DND-41 (cell line): ENCODE measurements around the gene SIN3A.

Experiments
- ATAC-seq: fragments of 200-7000 bp; cut with Tn5 transposase; 3 replicates; pipeline ENCODE4 v1.9.1; 2021; ENCODE audit warnings: low read depth; ENCODE audit not compliant: insufficient read depth
- DNase-seq: peaks from one replicate; pipeline ENCODE4 v3.0.0-alpha.2; 2020
- H2AFZ ChIP-seq: 2 replicates; pipeline ENCODE4 v1.6.0; 2012; ENCODE audit warnings: low read depth, low read length
- H3K27ac ChIP-seq: 2 replicates; pipeline ENCODE4 v1.5.1; 2012; ENCODE audit warnings: low read length, inconsistent platforms
- H3K27me3 ChIP-seq: fragments of 200-600 bp; sonication (generic); 2 replicates; pipeline ENCODE4 v1.6.0; 2012; ENCODE audit warnings: low read length, mild to moderate bottlenecking, inconsistent platforms; ENCODE audit not compliant: insufficient read depth, poor library complexity
- H3K36me3 ChIP-seq: 2 replicates; pipeline ENCODE4 v1.5.1; 2012; ENCODE audit warnings: low read length, inconsistent platforms; ENCODE audit not compliant: insufficient read depth
- H3K4me1 ChIP-seq: 2 replicates; pipeline ENCODE4 v1.5.1; 2012; ENCODE audit warnings: mild to moderate bottlenecking, low read length; ENCODE audit not compliant: insufficient read depth
- H3K4me2 ChIP-seq: 2 replicates; pipeline ENCODE4 v1.6.0; 2012; ENCODE audit warnings: mild to moderate bottlenecking, moderate library complexity, low read length, inconsistent platforms; ENCODE audit not compliant: insufficient read depth
- H3K4me3 ChIP-seq, 2 experiments: fragments of 200-600 bp in 1 of 2; shearing (Covaris generic) in 1 of 2; 2 replicates each; pipeline ENCODE4 v1.5.1; 2012 to 2016; ENCODE audit warnings: inconsistent platforms in 2 of 2, low read length in 2 of 2, mild to moderate bottlenecking in 2 of 2, low read depth in 1 of 2, moderate library complexity in 1 of 2
- H3K79me2 ChIP-seq: 2 replicates; pipeline ENCODE4 v1.6.0; 2012; ENCODE audit warnings: low read length, inconsistent platforms; ENCODE audit not compliant: insufficient read depth
- H3K9ac ChIP-seq: 2 replicates; pipeline ENCODE4 v1.6.0; 2012; ENCODE audit warnings: low read depth, mild to moderate bottlenecking, inconsistent platforms, low read length, moderate library complexity
- H3K9me3 ChIP-seq: 2 replicates; pipeline ENCODE4 v1.5.1; 2012; ENCODE audit warnings: low read length, moderate library complexity, mild to moderate bottlenecking, inconsistent platforms; ENCODE audit not compliant: insufficient read depth, severe bottlenecking
- H4K20me1 ChIP-seq: 2 replicates; pipeline ENCODE4 v1.6.0; 2012; ENCODE audit warnings: low read length; ENCODE audit not compliant: insufficient read depth
- EZH2 ChIP-seq: IDR thresholded peaks from 3 replicates; pipeline ENCODE4 v1.6.1; 2012; ENCODE audit warnings: borderline replicate concordance, low read depth, mild to moderate bottlenecking, moderate library complexity, low read length, inconsistent platforms; ENCODE audit not compliant: severe bottlenecking
- TF ChIP-seq, protein P1 (sequence below): IDR thresholded peaks from 2 replicates; pipeline ENCODE4 v1.5.1; 2012; ENCODE audit warnings: borderline replicate concordance, low read length, moderate library complexity, mild to moderate bottlenecking; ENCODE audit not compliant: poor library complexity, severe bottlenecking; ENCODE audit errors: extremely low read depth

SIN3A gene

DNA sequence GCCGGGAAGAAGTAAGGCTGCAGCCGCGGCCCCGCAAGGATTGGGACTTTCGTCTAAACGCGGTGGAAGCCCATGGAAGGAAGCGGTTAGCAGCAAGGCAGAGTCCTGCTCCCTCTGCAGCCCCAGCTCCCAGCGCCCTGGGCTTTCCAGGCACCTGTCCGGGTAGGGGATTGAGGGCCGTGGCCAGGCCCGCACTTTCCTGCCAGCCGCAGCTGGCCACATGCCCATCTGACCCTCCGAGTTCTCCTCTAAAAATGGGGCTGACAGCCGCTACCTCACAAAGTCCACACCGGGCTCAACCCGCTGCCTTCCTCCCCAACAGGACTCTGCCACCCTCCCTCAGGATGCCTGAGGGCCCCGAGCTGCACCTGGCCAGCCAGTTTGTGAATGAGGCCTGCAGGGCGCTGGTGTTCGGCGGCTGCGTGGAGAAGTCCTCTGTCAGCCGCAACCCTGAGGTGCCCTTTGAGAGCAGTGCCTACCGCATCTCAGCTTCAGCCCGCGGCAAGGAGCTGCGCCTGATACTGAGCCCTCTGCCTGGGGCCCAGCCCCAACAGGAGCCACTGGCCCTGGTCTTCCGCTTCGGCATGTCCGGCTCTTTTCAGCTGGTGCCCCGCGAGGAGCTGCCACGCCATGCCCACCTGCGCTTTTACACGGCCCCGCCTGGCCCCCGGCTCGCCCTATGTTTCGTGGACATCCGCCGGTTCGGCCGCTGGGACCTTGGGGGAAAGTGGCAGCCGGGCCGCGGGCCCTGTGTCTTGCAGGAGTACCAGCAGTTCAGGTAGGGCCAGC, 102.7 kb downstream of the SIN3A start:
- H3K4me1 ChIP-seq, result peaks cover 29% of the 10 kb centered on the region
- H4K20me1 ChIP-seq, result no peaks in the 10 kb centered on the region
- peak overlapping the region in 1 of 2 experiments; percentile 36; a peak in 2 of 4 replicates for H3K4me3 ChIP-seq
- no peak overlapping the region for H3K9ac ChIP-seq
- H2AFZ ChIP-seq, result no peak overlapping the region
- H3K27me3 ChIP-seq, result no peaks in the 10 kb centered on the region
- H3K27ac ChIP-seq, result peak overlapping the region; percentile 77
- DNase-seq, result no peak
- H3K36me3 ChIP-seq, result peaks cover 8% of the 10 kb centered on the region; the same call in 1 of the 2 replicates
- no peak for TF ChIP-seq EZH2
- TF ChIP-seq, protein P1, sequence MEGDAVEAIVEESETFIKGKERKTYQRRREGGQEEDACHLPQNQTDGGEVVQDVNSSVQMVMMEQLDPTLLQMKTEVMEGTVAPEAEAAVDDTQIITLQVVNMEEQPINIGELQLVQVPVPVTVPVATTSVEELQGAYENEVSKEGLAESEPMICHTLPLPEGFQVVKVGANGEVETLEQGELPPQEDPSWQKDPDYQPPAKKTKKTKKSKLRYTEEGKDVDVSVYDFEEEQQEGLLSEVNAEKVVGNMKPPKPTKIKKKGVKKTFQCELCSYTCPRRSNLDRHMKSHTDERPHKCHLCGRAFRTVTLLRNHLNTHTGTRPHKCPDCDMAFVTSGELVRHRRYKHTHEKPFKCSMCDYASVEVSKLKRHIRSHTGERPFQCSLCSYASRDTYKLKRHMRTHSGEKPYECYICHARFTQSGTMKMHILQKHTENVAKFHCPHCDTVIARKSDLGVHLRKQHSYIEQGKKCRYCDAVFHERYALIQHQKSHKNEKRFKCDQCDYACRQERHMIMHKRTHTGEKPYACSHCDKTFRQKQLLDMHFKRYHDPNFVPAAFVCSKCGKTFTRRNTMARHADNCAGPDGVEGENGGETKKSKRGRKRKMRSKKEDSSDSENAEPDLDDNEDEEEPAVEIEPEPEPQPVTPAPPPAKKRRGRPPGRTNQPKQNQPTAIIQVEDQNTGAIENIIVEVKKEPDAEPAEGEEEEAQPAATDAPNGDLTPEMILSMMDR, result no peak
- no peak for ATAC-seq
- H3K4me2 ChIP-seq, result no peak overlapping the region
- no peaks in the 10 kb centered on the region for H3K79me2 ChIP-seq
- H3K9me3 ChIP-seq, result peaks cover 11% of the 10 kb centered on the region

DNA sequence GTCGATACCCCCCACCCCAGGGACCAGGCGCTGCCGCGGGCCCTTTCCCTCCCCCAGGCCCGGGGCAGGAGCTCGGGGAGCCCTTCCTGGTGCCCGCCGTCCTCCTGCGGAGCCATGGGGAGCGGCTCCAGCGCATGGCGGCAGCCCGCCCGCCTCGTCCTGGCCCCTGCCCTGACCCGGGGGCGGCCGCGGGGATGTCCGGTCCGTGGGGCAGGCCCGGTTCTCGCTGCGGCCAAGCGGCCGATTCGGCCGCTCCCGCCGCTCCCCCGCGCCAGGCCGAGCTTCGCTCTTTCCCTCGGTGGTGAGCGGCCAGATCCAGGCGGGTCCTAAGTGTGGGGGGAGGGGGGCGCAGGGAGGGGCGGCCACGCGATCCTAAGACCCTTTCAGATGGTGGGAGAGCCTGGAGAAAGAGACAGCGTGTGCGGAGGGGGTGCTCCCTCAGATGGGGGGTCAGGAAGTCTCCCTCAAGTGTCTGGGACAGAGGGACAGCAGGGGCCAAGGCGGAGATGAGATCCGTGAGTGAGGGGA, 103.4 kb downstream of the SIN3A start:
- Histone ChIP-seq H3K27me3 (no peaks in the 10 kb centered on the region), H3K4me3 (no peak overlapping the region), H3K27ac (no peak overlapping the region), H3K4me1 (peaks cover 29% of the 10 kb centered on the region), H3K36me3 (peaks cover 5% of the 10 kb centered on the region; the same call in 1 of the 2 replicates), H3K9me3 (peaks cover 11% of the 10 kb centered on the region), H3K79me2 (no peaks in the 10 kb centered on the region), H4K20me1 (no peaks in the 10 kb centered on the region), H2AFZ (no peak overlapping the region), H3K4me2 (no peak overlapping the region), H3K9ac (no peak overlapping the region)
- DNase-seq, result no peak
- TF ChIP-seq, protein P1, result no peak
- TF ChIP-seq EZH2, result no peak
- ATAC-seq, result no peak

DNA sequence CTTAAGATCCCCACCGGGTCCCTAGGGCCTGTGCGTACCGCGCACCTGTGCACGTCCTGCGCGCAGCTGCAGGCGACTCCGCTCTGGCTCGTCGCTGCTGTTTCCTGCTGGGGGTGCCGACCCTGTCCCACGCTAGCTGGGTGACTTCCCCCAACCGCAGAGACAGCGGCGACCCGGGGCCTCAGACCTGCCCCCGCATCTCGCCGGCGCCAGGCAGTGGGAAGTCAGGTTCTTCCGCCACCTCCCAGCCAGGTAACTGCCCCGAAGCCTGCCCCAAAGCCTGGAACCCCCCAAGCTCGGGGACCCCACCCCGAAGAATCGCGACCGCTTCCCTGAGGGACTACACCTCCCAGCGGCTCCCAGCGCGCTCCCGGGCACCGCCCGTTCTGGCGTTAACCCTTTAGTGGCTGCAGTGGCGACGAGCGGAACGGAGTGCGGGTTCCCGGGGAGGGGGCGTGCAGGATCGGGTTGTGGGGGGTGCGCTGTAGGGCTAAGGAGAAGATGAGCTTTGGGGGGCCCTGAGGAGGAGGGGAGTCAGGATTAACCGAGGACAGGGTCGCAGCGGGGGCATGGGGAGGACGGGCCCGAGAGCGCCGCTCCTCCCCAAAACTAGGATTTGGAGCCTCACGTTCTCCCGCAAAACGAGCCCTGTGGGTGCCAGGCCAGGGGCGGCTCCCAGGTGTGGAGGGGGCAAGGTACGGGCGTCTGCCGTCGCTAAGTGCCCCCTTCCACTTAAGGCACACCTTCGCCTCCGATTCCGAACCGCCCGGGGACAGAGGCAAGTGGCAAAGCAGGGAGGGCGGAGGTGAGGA, 104.1 kb downstream of the SIN3A start:
- TF ChIP-seq, protein P1, result no peak
- no peak for TF ChIP-seq EZH2
- H3K9ac ChIP-seq, result no peak overlapping the region
- DNase-seq (no peak), ATAC-seq (no peak)
- H3K9me3 ChIP-seq, result peaks cover 11% of the 10 kb centered on the region
- no peaks in the 10 kb centered on the region for H3K79me2 ChIP-seq
- H3K27me3 ChIP-seq, result no peaks in the 10 kb centered on the region
- no peak overlapping the region for H3K4me3 ChIP-seq
- no peak overlapping the region for H3K4me2 ChIP-seq
- peaks cover 5% of the 10 kb centered on the region; the same call in 1 of the 2 replicates for H3K36me3 ChIP-seq
- H3K27ac ChIP-seq, result no peak overlapping the region
- peaks cover 29% of the 10 kb centered on the region for H3K4me1 ChIP-seq
- H2AFZ ChIP-seq, result no peak overlapping the region
- no peaks in the 10 kb centered on the region for H4K20me1 ChIP-seq
